Left lobe of liver (tissue), 2 donors: ENCODE results near the gene RCOR1. TPM values are rescaled to one million over a fixed set of nuclear protein-coding genes. Genes with fewer than 3 reads are reported as not detected.
A peak's percentile ranks its signal among the peaks of the same experiment; 100 is the strongest.

Source experiments
- ATAC-seq: fragments of 200-7000 bp; cut with Tn5 transposase; one replicate; pipeline ENCODE4 v1.9.1; 2020; ENCODE audit warnings: mild to moderate bottlenecking, moderate library complexity
- DNase-seq: peaks from one replicate; pipeline ENCODE4 v3.0.0-alpha.2; 2020; ENCODE audit warnings: low spot score
- total RNA-seq: library from RNA; stranded (reverse); gene quantifications from one replicate; pipeline ENCODE4 v1.2.1, GENCODE V29; 2021
- donor health status: DM: no; HTN: no; CAD: no; lungs with moderate emphysema.
- donor health status: DM: no; HTN: yes; CAD: no.

RCOR1 gene
- total RNA-seq, 1 donor from 2014 or later = 8.9 TPM

- ATAC-seq (no peak), DNase-seq (no peak)
Measured at GRCh38 chr14:102667703-102668102, 75.3 kb downstream of the RCOR1 start.

GRCh38 chr14:102668291-102668873, 75.9 kb downstream of the RCOR1 start:
- no peak for ATAC-seq
- DNase-seq = no peak

DNA sequence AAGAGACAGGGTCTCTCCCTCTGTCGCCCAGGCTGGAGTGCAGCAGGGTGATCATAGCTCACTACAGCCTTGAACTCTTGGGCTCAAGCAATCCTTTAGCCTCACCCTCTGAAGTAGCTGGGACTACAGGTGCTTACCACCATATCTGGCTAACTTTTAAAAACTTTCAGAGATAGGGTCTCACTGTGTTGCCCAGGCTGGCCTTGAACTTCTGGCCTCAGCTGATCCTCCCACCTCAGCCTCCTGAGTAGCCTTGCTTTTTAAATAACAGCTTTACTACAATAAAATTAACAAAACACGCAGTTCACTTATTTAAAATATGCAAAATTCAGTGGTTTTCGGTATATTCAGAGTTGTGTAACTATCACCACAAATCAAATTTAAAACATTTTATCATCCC, 79.0 kb downstream of the RCOR1 start:
- DNase-seq (no peak), ATAC-seq (no peak)

- no peak for ATAC-seq
Measured at GRCh38 chr14:102672410-102672960, 80.0 kb downstream of the RCOR1 start.

GRCh38 chr14:102675396-102675795, 82.9 kb downstream of the RCOR1 start:
- DNase-seq (no peak), ATAC-seq (no peak)

More at GRCh38 chr14:102672410-102672960, 80.0 kb downstream of the RCOR1 start:
- no peak for DNase-seq

- ATAC-seq = no peak
- DNase-seq = no peak
Measured at GRCh38 chr14:102678394-102678793, 85.9 kb downstream of the RCOR1 start.

- peak; percentile 86 for DNase-seq
- peak; percentile 89 for ATAC-seq
Measured at GRCh38 chr14:102683399-102684297, 91.2 kb downstream of the RCOR1 start.

DNA sequence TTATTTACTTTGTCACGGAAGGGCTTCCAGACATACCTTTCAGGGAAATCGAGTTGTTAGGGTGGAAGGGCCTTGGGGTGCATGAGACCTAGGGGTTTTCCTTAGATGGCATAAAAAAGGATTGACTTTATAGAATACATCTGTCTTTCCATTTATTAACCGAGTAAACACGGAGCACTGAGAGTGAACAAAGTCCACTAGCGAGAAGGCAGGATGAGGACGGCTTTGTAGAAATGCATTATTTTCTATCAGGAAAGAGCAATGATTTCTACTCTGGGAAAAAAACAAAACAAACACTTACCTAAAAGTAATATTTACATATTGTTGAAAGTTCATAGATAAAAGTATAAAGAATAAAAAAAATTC, 91.8 kb downstream of the RCOR1 start:
- ATAC-seq (peak; percentile 56), DNase-seq (no peak)

GRCh38 chr14:102686196-102686801, 93.8 kb downstream of the RCOR1 start:
- ATAC-seq (no peak), DNase-seq (no peak)

- DNase-seq = no peak
- no peak for ATAC-seq
Measured at GRCh38 chr14:102688290-102688689, 95.8 kb downstream of the RCOR1 start.

DNA sequence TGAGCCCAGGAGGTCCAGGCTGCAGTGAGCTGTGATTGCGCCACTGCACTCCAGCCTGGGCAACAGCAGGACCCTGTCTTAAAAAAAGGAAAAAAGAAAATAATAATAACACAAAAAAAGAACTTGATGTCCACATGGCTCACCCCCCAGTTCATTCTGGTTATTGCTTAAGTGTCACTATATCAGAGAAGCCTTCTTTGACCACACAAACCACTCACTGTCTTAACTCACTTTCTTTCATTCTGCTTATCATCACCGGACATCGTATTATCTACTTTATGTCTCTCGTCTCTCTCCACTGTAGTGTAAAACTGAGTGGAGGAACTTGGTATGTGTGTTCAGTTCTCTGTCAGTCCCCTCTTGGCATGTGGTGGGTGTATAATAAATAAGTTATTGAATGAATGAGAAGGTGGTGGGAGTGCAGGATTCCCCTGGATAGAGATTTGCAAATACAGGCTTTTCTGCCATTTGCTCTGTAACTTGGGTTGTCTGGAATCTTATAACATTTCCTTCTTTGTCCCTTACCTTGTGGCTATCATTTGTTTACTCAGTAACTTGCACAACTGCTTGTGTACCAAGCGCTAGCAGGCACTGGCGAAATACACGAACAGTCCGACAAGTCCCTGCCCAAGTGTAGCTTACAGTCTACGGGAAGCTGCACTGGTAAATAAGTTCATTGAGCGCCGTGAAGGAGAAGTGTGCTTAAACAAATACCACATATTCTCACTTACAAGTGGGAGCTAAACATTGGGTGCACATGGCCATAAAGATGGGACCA, 98.2 kb downstream of the RCOR1 start:
- no peak for DNase-seq
- peak; percentile 62 for ATAC-seq

DNA sequence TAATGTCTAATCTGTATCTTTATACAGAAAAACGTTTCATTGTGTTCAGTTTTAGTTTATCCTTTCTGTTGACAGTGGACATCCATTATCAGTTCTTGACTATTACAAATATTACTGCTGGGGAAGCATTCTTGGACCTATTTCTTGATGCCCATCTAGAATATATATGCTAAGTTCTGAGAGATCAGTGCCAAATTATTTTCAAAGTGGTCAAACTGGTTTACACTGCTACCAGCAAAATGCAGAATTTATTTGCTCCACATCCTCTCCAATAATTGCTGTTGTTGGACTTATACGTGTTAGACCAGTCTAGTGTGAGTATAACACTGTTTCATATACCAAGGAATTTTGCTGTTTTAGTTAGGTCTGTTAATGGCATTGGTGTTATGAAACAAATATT, 99.3 kb downstream of the RCOR1 start:
- ATAC-seq (no peak), DNase-seq (no peak)

DNA sequence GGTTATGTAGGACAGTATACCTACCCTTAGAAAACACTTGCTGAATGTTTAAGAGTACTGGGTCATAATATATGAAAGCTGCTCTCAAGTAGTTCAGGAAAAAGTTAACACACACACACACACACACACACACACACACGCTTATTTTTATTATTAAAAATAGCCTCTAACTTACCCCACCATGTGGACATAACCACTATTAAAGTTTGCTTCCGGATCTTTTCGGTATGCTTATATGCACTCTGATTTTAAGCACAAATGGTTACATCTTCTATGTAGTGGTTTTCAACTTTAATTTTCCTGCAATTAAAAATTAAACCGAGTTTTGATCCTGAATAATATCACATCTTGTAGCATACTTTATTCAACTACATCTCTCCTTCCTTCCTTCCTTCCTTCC, 99.9 kb downstream of the RCOR1 start:
- no peak for ATAC-seq
- no peak for DNase-seq

- DNase-seq (no peak), ATAC-seq (no peak)
Measured at GRCh38 chr14:102693006-102693755, 100.7 kb downstream of the RCOR1 start.

GRCh38 chr14:102694530-102695166, 102.2 kb downstream of the RCOR1 start:
- DNase-seq = peak; percentile 52

GRCh38 chr14:102695167-102695555, 102.7 kb downstream of the RCOR1 start:
- DNase-seq = no peak
- ATAC-seq = no peak

More at GRCh38 chr14:102694530-102695166, 102.2 kb downstream of the RCOR1 start:
- ATAC-seq = peak; percentile 86

- ATAC-seq (peak; percentile 82), DNase-seq (peak; percentile 62)
Measured at GRCh38 chr14:102696332-102696731, 103.9 kb downstream of the RCOR1 start.

- DNase-seq = no peak
- peak; percentile 12 for ATAC-seq
Measured at GRCh38 chr14:102696856-102697495, 104.5 kb downstream of the RCOR1 start.

DNA sequence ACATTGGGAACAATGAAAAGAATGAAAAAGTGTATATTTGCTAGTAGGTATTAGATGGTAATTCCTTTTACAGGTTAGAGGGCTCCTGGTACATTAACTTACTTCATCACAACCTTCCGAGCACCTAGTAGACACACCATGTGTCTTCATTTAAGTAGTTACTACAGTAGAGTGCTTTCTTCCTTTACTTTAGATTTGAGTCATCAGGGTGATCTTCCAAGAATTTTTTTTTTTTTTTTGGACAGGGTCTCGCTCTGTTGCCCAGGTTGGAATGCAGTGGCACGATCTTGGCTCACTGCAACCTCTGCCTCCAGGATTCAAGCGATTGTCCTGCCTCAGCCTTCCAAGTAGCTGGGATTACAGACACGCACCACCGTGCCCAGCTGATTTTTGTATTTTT, 105.1 kb downstream of the RCOR1 start:
- DNase-seq (no peak), ATAC-seq (no peak)
